ENCODE results near the gene CHRNA4. TPM values are rescaled to one million over a fixed set of nuclear protein-coding genes. Genes with fewer than 3 reads are reported as not detected.

The CHRNA4 gene
- total RNA-seq, 1 donor from 2014 or later: not detected

DNA sequence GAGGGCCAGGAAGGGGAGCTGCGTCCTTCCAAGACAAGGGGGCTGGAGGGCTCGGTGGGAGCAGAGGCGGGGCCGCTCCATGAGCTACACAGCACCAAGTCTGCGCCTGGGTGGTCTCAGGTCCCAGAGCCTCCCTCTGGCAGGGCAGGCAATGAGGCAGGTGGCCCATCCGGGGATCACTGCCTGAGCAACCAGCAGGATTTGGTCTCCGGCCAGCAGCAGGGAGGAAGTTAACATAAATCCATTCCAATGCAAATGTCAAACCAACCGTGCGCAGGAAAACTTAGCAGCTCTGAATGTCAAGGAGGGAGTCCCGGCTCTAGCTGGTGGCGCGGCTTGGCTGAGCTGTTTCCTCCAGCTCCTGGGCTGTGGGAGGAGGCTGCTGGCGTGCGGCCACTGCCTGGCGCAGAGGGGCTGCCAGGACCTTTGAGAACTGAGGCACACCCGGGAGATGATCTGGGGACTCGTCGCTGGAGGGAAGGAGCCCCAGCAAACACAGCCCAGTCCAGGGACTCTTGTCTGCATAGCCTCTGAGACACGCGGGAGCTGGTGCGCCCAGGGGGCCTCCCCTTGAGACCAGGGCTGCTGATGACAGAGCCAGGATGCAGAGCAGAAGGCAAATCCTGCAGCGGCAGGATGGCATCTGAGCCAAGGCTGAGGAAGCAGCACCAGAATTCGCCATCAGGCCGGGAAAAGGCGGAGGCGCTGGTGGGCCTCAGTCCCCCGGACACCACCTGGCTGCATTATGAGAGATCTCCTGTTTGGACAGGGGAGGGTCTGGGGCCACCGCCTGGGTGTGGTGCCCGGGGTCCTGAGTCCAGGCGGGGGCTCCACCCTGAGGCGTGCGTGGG lies 33.1 kb upstream of the CHRNA4 start:
- Mint-ChIP-seq H3K27ac (ENCODE audit: unreplicated experiment) (no peak overlapping the region), H3K36me3 (ENCODE audit: unreplicated experiment) (no peaks in the 10 kb centered on the region), H3K4me3 (ENCODE audit: unreplicated experiment) (no peak overlapping the region), H3K9me3 (ENCODE audit: unreplicated experiment) (peaks cover 5% of the 10 kb centered on the region), H3K27me3 (ENCODE audit: unreplicated experiment) (no peaks in the 10 kb centered on the region), H3K4me1 (ENCODE audit: unreplicated experiment) (no peaks in the 10 kb centered on the region)
- DNase-seq (ENCODE audit: extremely low spot score, unreplicated experiment): no peak
- TF ChIP-seq, protein P1, sequence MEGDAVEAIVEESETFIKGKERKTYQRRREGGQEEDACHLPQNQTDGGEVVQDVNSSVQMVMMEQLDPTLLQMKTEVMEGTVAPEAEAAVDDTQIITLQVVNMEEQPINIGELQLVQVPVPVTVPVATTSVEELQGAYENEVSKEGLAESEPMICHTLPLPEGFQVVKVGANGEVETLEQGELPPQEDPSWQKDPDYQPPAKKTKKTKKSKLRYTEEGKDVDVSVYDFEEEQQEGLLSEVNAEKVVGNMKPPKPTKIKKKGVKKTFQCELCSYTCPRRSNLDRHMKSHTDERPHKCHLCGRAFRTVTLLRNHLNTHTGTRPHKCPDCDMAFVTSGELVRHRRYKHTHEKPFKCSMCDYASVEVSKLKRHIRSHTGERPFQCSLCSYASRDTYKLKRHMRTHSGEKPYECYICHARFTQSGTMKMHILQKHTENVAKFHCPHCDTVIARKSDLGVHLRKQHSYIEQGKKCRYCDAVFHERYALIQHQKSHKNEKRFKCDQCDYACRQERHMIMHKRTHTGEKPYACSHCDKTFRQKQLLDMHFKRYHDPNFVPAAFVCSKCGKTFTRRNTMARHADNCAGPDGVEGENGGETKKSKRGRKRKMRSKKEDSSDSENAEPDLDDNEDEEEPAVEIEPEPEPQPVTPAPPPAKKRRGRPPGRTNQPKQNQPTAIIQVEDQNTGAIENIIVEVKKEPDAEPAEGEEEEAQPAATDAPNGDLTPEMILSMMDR (IDR thresholded peaks at IDR 0.05): no peak

DNA sequence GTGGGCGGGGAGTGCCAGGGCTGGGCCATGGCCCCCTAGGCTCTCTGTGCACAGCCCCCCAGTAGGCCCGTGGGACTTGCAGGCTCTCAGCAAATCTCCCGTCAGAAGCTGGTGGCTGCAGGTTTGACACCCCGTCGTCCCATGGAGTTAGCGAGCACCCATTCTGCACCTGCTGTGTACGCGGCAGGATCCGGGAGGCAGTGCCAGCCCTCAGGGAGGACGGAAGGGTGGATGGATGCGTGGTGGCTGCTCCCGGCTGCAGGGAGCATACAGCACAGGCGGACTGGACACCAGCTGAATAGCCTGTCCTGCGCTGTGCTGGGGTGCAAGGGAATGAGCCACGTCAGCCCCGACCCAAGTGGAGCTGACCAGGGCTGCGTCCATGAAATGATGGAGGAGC lies 32.4 kb upstream of the CHRNA4 start:
- Mint-ChIP-seq H3K4me3 (ENCODE audit: unreplicated experiment) (no peak overlapping the region), H3K4me1 (ENCODE audit: unreplicated experiment) (no peaks in the 10 kb centered on the region), H3K36me3 (ENCODE audit: unreplicated experiment) (no peaks in the 10 kb centered on the region), H3K27ac (ENCODE audit: unreplicated experiment) (no peak overlapping the region), H3K27me3 (ENCODE audit: unreplicated experiment) (no peaks in the 10 kb centered on the region), H3K9me3 (ENCODE audit: unreplicated experiment) (peaks cover 5% of the 10 kb centered on the region)
- DNase-seq (ENCODE audit: extremely low spot score, unreplicated experiment): no peak
- TF ChIP-seq, protein P1 (IDR thresholded peaks at IDR 0.05): no peak

DNA sequence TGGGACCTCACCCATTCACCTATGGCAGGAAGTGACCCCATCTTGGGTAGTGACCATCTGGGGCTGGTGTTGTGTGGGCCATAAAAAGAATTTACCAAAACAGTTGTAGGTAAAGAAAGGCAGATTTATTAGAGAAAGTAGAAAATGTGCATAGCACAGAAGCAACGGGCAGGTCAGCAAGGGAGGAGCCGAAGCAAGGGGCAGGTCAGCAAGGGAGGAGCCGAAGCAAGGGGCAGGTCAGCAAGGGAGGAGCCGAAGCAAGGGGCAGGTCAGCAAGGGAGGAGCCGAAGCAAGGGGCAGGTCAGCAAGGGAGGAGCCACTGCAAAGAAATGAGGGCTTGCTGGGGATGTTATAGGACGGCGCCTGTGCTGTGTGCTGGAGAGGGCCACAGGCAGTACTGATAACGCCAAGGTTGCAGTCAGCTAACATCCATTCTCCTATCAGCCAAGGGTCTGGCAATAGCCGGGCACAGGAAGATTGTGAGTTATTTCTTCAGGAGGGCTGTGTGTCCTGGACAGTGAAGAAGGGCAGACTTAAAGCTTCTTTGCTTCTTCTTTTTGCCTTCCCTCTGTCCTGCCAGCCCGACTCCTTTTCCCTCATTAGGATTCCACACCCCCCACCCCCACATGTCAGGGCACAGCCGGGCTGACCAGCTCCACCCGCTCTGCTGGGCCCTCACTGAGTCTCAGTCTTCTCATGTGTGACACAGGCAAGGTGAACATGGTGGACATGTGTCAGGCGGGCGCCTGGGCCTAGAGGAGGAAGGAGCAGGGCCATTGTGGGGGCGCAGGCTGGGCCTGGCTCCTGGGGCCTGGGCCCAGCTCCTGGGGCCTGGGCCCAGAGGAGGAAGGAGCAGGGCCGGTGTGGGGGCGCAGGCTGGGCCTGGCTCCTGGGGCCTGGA lies 31.6 kb upstream of the CHRNA4 start:
- DNase-seq (ENCODE audit: extremely low spot score, unreplicated experiment): no peak
- Mint-ChIP-seq H3K36me3 (ENCODE audit: unreplicated experiment) (no peaks in the 10 kb centered on the region), H3K27me3 (ENCODE audit: unreplicated experiment) (no peaks in the 10 kb centered on the region), H3K27ac (ENCODE audit: unreplicated experiment) (no peak overlapping the region), H3K9me3 (ENCODE audit: unreplicated experiment) (peaks cover 5% of the 10 kb centered on the region), H3K4me1 (ENCODE audit: unreplicated experiment) (no peaks in the 10 kb centered on the region), H3K4me3 (ENCODE audit: unreplicated experiment) (no peak overlapping the region)
- TF ChIP-seq, protein P1 (IDR thresholded peaks at IDR 0.05): no peak

DNA sequence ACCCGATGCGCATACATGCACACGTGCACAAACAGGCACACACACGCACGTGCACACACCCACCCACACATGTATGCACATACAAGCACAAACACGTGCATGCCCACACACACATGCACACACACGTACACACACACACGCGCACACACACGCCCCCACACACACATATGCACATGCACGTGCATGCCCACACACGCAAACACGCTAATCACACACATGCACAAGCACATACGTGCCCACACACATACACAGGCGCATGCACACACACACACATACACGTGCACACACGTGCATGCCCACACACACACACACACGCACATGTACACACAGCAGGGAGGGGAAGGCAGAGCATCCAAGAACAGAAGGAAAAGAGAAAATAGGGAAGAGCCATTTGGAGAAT lies 26.8 kb upstream of the CHRNA4 start:
- Mint-ChIP-seq H3K36me3 (ENCODE audit: unreplicated experiment) (peaks cover 3% of the 10 kb centered on the region), H3K4me3 (ENCODE audit: unreplicated experiment) (no peak overlapping the region), H3K9me3 (ENCODE audit: unreplicated experiment) (peaks cover 26% of the 10 kb centered on the region), H3K27me3 (ENCODE audit: unreplicated experiment) (no peaks in the 10 kb centered on the region), H3K27ac (ENCODE audit: unreplicated experiment) (no peak overlapping the region), H3K4me1 (ENCODE audit: unreplicated experiment) (no peaks in the 10 kb centered on the region)
- DNase-seq (ENCODE audit: extremely low spot score, unreplicated experiment): no peak
- TF ChIP-seq, protein P1 (IDR thresholded peaks at IDR 0.05): no peak

DNA sequence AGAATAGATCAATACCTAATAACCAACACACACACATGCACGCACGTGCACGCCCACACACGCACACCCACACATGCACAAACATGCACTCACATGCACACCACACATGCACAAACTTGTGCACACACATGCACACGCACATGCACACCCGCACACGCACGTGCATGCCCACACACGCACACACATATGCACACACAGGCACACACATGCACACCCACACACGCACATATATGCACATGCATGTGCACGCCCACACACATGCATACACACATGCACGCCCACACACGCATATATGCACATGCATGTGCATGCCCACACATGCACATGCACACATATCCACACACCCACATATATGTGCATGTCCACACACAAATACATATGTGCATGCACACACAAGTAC lies 26.2 kb upstream of the CHRNA4 start:
- peaks cover 26% of the 10 kb centered on the region for H3K9me3 Mint-ChIP-seq (ENCODE audit: unreplicated experiment)

More for the DNA sequence above, 26.2 kb upstream of the CHRNA4 start:
- peaks cover 3% of the 10 kb centered on the region for H3K36me3 Mint-ChIP-seq (ENCODE audit: unreplicated experiment)
- TF ChIP-seq, protein P1 (IDR thresholded peaks at IDR 0.05): no peak
- no peaks in the 10 kb centered on the region for H3K4me1 Mint-ChIP-seq (ENCODE audit: unreplicated experiment)
- no peaks in the 10 kb centered on the region for H3K27me3 Mint-ChIP-seq (ENCODE audit: unreplicated experiment)
- H3K27ac Mint-ChIP-seq (ENCODE audit: unreplicated experiment): no peak overlapping the region
- no peak overlapping the region for H3K4me3 Mint-ChIP-seq (ENCODE audit: unreplicated experiment)
- no peak for DNase-seq (ENCODE audit: extremely low spot score, unreplicated experiment)
